A673 (cell line): ENCODE measurements around the gene TCEA2.

Experiments
- CTCF ChIP-seq: fragments of 300-800, 200-600 bp; sonication (generic); conservative IDR thresholded peaks from 2 replicates; pipeline ENCODE4 v1.5.1; 2017; ENCODE audit warnings: low read depth, mild to moderate bottlenecking, antibody characterized with exemption, low read length, moderate library complexity, mixed read lengths
- EZH2 ChIP-seq: fragments of 200-600 bp; sonication (generic); IDR thresholded peaks from 2 replicates; pipeline ENCODE4 v1.6.1; 2017; ENCODE audit warnings: borderline replicate concordance, low read depth, mild to moderate bottlenecking, mixed read lengths, antibody characterized with exemption, low read length; ENCODE audit not compliant: poor library complexity, severe bottlenecking

GRCh38 chr20:64077876-64078551 is 15.0 kb downstream of the TCEA2 start:
- TF ChIP-seq CTCF (no peak), EZH2 (no peak)
